Activated T-cell treated with anti-CD3 and anti-CD28 coated beads, Interleukin-2, amount 50 U/mL, for 4 hours (primary cell): Measurements from ENCODE around the gene ZCCHC10. TPM values are rescaled to one million over a fixed set of nuclear protein-coding genes. Genes with fewer than 3 reads are reported as not detected.
"Not testable (repeated sequence)": the region's sequence is repeated elsewhere in the genome, so short reads cannot be mapped to it uniquely, and the experiment has no call there.

ENCODE experiments used
- ATAC-seq, 2 donors: fragments of 200-7000 bp; cut with Tn5 transposase; one replicate each; pipeline ENCODE4 v1.10.0; 2021
- DNase-seq: peaks from one replicate; pipeline ENCODE4 v3.0.0-alpha.2; 2020
- H3K27me3 Mint-ChIP-seq: one replicate; pipeline ENCODE4 v1.8.0; 2021; ENCODE audit warnings: low read depth, mixed read lengths
- H3K36me3 Mint-ChIP-seq: one replicate; pipeline ENCODE4 v1.8.0; 2022; ENCODE audit warnings: mixed read lengths; ENCODE audit not compliant: insufficient read depth
- H3K4me1 Mint-ChIP-seq: one replicate; pipeline ENCODE4 v1.8.0; 2021; ENCODE audit warnings: low read depth, mixed read lengths
- H3K4me3 Mint-ChIP-seq: one replicate; pipeline ENCODE4 v1.8.0; 2021; ENCODE audit warnings: mild to moderate bottlenecking, moderate library complexity, mixed read lengths
- H3K9me3 Mint-ChIP-seq: one replicate; pipeline ENCODE4 v1.8.0; 2021; ENCODE audit warnings: mixed read lengths
- total RNA-seq, 3 donors: library from RNA; stranded (reverse); gene quantifications; one replicate each; pipeline ENCODE4 v1.2.1, GENCODE V29; 2021

The ZCCHC10 gene
- total RNA-seq, 3 donors from 2014 or later: 29.2 to 33.9 (median 31.7) TPM

DNA sequence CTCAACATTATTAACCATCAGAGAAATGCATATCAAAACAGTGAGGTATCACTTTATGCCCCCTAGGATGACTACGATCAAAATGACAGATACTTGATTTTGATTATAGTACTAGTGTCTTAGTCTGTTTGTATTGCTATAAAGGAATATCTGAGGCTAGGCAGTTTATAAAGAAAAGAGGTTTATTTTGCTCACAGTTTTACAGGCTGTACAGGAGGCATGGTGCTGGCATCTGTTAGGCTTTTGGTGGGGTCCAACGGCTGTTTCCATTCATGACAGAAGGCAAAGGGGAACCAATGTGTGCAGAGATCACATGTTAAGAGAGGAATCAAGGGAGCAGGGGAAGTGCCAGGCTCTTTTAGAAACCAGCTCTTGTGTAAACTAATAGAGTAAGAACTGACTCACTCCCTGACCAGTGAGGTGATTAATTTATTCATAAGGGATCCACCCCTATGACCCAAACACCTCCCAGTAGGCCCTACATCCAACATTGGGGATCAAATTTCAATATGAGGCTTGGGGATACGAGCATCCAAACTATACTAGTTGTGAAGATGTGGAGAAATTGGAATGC is 46.9 kb downstream of the ZCCHC10 start:
- peaks cover 5% of the 10 kb centered on the region for H3K9me3 Mint-ChIP-seq
- H3K27me3 Mint-ChIP-seq: no peaks in the 10 kb centered on the region

DNA sequence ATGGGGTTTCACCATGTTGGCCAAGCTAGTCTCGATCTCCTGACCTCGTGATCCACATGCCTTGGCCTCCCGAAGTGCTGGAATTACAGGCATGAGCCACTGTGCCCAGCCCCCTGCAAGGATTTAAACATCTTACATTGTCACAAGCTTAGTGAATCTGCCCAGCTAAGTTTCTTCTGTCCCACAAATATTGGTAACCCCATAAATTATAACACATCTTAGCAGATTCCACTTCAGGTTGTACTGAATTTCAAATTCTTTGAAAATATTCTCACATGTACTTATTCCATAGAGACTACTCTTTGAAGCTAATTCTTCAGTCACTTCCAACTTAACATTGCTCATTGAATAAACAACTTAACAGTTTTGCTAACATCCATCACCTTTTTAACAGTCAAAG is 49.5 kb downstream of the ZCCHC10 start:
- Mint-ChIP-seq H3K4me1 (no peaks in the 10 kb centered on the region), H3K9me3 (peaks cover 5% of the 10 kb centered on the region), H3K36me3 (no peaks in the 10 kb centered on the region), H3K4me3 (no peak overlapping the region), H3K27me3 (no peaks in the 10 kb centered on the region)
- DNase-seq: no peak
- ATAC-seq: no peak

More for the DNA sequence above, 46.9 kb downstream of the ZCCHC10 start:
- Mint-ChIP-seq H3K36me3 (no peaks in the 10 kb centered on the region), H3K4me3 (no peak overlapping the region), H3K4me1 (no peaks in the 10 kb centered on the region)
- no peak for ATAC-seq
- DNase-seq: no peak

DNA sequence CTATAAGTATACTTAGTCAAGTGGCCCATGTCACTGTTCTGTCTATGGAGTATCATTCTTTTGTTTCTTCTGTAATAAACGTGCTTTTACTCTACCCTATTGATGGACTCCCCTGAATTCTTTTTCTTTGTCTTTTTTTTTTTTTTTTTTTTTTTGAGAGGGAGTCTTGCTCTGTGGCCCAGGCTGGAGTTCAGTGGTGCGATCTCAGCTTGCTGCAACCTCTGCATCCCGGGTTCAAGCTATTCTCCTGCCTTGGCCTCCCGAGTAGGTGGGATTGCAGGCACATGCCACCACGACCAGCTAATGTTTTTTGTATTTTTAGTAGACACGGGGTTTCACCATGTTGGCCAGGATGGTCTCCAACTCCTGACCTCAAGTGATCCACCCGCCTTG is 53.9 kb downstream of the ZCCHC10 start:
- not testable (repeated sequence) for H3K4me1 Mint-ChIP-seq, DNase-seq, H3K36me3 Mint-ChIP-seq, H3K9me3 Mint-ChIP-seq, H3K4me3 Mint-ChIP-seq, ATAC-seq, H3K27me3 Mint-ChIP-seq

DNA sequence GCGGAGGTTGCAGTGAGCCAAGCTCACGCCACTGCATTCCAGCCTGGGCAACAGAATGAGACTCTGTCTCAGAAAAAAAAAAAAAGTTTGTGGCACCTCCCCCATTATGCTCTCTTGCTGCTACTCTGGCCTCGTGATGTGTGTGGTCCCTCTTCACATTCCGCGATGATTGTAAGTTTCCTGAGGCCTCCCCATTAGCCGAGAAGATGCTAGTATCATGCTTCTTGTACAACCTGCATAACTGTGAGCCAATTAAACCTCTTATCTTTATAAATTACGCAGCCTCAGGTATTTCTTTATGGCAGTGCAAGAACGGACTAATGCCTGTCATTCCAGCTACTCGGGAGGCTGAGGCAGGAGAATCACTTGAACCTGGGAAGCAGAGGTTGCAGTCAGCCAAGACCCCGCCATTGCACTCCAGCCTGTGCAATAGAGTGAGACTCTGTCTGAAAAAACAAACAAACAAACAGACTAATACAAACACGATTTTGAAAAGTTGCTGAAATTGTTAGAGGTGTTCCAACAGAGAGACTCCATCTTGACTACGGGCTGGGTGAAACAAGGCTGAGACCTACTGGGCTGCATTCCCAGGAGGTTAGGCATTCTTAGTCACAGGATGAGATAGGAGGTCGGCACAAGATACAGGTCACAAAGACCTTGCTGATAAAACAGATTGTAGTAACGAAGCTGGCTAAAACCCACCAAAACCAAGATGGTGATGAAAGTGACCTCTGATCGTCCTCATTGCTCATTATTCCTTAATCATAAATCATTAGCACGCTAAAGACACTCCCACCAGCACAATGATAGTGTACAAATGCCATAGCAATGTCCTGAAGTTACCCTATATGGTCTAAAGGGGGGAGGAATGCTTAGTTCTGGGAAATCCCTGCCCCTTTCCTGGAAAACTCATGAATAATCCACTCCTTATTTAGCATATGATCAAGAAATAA is 54.6 kb downstream of the ZCCHC10 start:
- ATAC-seq (no peak), DNase-seq (no peak)
- H3K36me3 Mint-ChIP-seq: no peaks in the 10 kb centered on the region
- H3K27me3 Mint-ChIP-seq: no peaks in the 10 kb centered on the region
- no peaks in the 10 kb centered on the region for H3K4me1 Mint-ChIP-seq
- H3K4me3 Mint-ChIP-seq: no peak overlapping the region
- peaks cover 2% of the 10 kb centered on the region for H3K9me3 Mint-ChIP-seq

DNA sequence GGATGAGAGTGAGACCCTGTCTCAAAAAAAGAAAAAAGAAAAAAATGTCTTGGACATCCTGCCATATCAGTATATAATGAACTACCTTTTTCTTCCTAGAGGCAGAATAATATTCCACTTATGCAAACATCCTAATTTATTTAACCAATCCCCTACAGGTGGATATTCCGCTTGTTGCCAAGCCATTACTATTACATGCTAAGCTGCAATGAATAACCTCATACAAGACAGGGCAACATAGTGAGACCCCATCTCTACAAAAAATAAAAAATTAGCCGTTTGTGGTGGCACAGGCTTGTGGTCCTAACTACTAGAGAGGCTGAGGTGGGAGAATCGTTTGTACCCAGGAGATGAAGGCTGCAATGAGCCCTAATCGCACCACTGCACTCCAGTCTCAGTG is 61.2 kb downstream of the ZCCHC10 start:
- Mint-ChIP-seq H3K4me3 (no peak overlapping the region), H3K9me3 (no peaks in the 10 kb centered on the region), H3K36me3 (peaks cover 4% of the 10 kb centered on the region), H3K27me3 (no peaks in the 10 kb centered on the region), H3K4me1 (peaks cover 23% of the 10 kb centered on the region)
- ATAC-seq (no peak), DNase-seq (no peak)

DNA sequence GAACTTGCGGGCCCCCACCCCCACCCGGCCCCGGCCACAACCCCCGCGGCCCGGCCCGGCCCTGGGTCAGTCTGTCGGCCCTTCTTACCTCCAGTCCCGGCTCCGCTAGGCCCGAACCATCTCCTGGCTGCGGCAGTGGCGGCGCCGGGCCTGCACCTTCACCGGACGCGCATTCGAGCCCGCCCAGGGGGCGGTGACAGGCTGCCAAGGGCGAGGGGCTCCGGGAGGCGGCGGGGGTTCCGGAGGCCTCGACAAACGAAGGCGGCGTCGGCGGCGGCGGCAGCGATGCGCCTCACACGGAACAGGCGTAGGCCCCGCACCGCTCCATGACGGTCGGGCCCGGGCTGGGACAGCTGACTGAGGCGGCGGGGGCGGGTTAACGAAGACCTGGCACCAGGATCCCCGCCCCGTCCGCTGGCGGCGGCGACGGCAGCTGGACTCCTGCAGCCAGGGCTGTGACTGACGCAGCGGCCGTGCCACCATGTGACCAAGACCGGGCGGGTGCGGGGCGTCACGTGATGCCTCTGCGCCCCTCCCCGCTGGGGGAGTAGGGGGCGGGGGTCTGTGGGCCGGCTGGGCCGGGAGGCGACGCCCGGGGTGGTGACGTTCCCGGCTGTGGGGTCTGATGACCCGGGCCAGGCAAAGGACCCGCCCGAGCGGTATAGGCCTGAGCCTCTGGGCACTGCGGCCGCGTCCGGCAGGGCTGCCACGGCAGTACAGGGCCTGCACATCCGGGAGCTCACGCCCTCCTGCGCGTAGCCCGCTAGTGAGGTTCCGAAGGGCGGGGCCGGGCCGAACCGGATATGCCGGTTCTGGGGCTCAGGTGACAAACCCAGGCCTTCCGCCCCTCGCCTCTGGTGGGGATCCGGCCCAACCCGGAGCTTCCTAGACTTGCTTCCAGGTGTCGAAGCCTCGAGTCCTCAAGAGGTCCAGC is 62.9 kb downstream of the ZCCHC10 start, which contains the start of gene AFF4:
Gene AFF4 (minus strand): TSS at position 464 of the 934 bp plus-strand sequence. CDS start 26,445 bp downstream, outside the sequence.
- H3K4me1 Mint-ChIP-seq: peaks cover 36% of the 10 kb centered on the region
- peak; percentile 86 to 87 for ATAC-seq
- peak within 1 kb of the TSS; percentile 93 for H3K4me3 Mint-ChIP-seq
- peak; percentile 77 for DNase-seq
- peaks cover 6% of the 10 kb centered on the region for H3K36me3 Mint-ChIP-seq
- no peaks in the 10 kb centered on the region for H3K27me3 Mint-ChIP-seq
- H3K9me3 Mint-ChIP-seq: no peaks in the 10 kb centered on the region

DNA sequence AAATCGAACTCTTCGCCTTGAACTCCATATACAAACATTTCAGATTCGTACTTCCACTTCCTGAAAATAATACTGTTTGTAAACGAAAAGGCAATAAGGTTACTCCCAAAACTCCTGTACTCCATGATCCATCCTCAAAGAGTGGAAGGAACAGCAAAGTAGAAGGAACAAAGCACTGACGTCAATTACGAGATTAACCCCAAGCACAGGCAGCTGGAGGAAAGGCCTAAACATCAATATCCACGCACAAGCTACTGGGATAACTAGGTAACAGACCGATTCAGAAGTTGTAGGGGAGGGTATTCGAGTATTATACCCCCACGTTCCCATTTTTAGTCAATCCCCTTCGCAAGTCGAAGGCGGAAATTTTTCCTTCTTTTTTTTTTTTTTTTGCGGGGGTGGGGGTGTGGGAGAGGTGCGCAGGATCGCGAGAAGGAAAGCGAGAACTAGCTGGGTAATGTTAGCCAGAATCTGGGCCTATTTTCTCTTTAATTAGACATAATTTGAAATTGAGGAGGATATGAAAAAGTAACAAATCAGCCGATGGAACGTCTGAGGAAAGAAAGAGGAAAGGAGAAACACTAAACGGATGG is 63.8 kb downstream of the ZCCHC10 start:
- no peaks in the 10 kb centered on the region for H3K9me3 Mint-ChIP-seq
- DNase-seq (no peak), ATAC-seq (no peak)
- peak overlapping the region; percentile 93 for H3K4me3 Mint-ChIP-seq
- H3K27me3 Mint-ChIP-seq: no peaks in the 10 kb centered on the region
- H3K36me3 Mint-ChIP-seq: peaks cover 6% of the 10 kb centered on the region
- H3K4me1 Mint-ChIP-seq: peaks cover 38% of the 10 kb centered on the region

DNA sequence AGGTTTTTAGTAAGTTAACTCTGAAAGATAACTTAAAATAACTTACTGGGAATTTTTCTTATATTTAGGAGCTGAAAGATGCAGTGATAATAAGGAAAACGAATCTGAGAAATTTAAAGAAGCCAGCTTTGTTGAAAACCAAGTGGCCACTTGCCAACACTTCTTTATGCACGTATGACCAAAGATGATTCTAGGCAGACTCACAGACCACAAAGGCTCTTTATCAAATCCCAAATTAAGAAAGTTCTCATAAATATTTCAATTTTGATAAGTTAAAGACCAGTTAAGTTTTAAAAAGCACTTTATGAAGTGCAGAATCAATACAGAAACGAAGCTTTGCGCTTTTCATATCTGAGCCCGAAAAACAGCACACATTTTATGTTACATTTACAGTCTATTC is 64.5 kb downstream of the ZCCHC10 start:
- no peak for ATAC-seq
- Mint-ChIP-seq H3K4me1 (peaks cover 38% of the 10 kb centered on the region), H3K9me3 (no peaks in the 10 kb centered on the region), H3K27me3 (no peaks in the 10 kb centered on the region), H3K36me3 (peaks cover 6% of the 10 kb centered on the region), H3K4me3 (peak overlapping the region; percentile 93)
- no peak for DNase-seq

DNA sequence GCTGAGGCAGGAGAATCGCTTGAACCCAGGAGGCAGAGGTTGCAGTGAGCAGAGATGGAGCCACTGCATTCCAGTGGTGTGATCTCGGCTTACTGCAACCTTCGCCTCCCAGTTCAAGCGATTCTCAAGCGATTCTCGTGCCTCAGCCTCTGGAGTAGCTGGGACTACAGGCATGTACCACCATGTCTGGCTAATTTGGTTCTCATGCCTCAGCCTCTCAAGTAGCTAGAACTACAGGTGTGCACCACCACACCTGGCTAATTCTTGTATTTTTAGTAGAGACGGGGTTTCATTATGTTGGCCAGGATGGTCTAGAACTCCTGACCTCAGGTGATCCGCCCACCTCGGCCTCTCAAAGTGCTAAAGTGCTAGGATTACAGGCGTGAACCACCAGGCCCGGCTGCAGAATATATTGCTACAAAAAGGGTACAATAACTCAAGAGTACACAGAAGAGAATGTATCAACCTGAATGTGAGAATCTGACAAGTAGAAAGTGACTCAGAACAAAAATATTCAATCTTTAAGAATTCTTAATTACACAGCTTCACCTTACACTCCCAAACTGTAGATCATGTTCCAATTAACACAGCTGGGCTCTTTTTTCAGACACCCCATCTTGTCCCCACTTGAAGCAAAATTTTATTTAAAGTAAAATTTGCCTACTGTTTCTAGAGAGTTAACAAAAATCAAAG is 65.1 kb downstream of the ZCCHC10 start:
- H3K9me3 Mint-ChIP-seq, H3K27me3 Mint-ChIP-seq, H3K36me3 Mint-ChIP-seq, DNase-seq, ATAC-seq: not testable (repeated sequence)
- H3K4me3 Mint-ChIP-seq: peak overlapping the region; percentile 93
- H3K4me1 Mint-ChIP-seq: peaks cover 39% of the 10 kb centered on the region

DNA sequence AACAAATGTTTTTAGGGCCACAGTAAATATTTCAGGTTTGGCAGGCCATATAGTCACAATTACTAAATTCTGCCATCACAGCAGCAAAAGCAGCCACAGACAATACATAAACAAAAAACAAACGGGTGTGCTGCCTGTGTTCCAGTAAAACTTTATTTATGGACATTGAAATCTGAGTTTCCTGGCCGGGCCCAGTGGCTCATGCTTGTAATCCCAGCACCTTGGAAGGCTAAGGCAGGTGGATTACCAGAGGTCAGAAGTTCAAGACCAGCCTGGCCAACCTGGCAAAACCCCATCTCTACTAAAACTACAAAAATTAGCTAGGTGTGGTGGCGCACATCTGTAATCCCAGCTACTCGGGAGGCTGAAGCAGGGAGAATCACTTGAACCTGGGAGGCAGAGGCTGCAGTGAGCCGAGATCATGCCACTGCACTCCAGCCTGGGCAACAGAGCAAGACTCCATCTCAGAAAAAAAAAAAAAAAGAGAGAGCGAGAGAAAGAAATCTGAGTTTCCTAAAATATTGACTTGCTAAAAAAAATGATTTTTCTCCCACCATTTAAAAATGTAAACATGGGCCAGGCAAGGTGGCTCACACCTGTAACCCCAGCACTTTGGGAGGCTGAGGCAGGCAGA is 70.1 kb downstream of the ZCCHC10 start:
- H3K4me3 Mint-ChIP-seq: not testable (repeated sequence)
- H3K4me1 Mint-ChIP-seq: peaks cover 53% of the 10 kb centered on the region

DNA sequence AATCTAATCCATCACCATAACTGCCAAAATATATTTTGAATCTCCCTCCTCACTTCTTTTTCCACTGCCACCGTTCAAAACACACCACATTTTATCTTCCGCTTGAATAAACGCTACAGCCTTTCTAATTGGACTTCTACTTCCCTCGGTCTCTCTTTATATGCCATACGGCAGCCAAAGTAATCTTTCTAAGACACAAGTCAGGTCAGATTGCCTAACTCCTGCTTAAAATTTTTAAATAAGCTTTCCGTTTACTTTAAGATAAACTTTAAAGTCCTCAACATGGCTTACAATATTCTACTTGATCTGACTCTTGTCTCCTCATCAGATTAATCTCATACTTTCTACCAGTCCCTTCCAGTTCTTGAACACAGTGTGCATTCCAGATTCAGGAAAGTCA is 72.6 kb downstream of the ZCCHC10 start:
- no peak overlapping the region for H3K4me3 Mint-ChIP-seq
- DNase-seq: no peak
- ATAC-seq: no peak
- H3K9me3 Mint-ChIP-seq: no peaks in the 10 kb centered on the region
- H3K27me3 Mint-ChIP-seq: no peaks in the 10 kb centered on the region
- H3K36me3 Mint-ChIP-seq: peaks cover 25% of the 10 kb centered on the region
- peaks cover 41% of the 10 kb centered on the region for H3K4me1 Mint-ChIP-seq

More for the DNA sequence above, 70.1 kb downstream of the ZCCHC10 start:
- not testable (repeated sequence) for H3K9me3 Mint-ChIP-seq, H3K27me3 Mint-ChIP-seq, DNase-seq, ATAC-seq
- peaks cover 23% of the 10 kb centered on the region for H3K36me3 Mint-ChIP-seq

DNA sequence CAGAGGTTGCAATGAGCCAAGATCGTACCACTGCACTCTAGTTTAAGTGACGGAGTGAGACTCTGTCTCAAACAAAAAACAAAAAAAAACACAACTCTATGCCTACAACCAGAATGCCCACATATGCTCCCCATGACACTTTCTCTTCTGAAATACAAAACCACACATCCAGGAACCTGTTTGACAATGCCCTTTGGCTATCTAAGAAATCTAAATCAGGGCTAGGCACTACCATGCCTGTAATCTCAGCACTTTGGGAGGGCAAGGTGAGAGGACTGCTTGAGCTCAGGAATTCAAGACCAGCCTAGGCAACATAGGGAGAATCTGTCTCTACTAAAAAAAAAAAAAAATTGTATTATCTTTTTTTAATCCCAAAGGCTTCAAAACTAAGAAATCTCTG is 73.5 kb downstream of the ZCCHC10 start:
- DNase-seq: no peak
- ATAC-seq: no peak
- H3K4me3 Mint-ChIP-seq: no peak overlapping the region
- H3K9me3 Mint-ChIP-seq: no peaks in the 10 kb centered on the region
- peaks cover 25% of the 10 kb centered on the region for H3K36me3 Mint-ChIP-seq
- no peaks in the 10 kb centered on the region for H3K27me3 Mint-ChIP-seq
- H3K4me1 Mint-ChIP-seq: peaks cover 43% of the 10 kb centered on the region

DNA sequence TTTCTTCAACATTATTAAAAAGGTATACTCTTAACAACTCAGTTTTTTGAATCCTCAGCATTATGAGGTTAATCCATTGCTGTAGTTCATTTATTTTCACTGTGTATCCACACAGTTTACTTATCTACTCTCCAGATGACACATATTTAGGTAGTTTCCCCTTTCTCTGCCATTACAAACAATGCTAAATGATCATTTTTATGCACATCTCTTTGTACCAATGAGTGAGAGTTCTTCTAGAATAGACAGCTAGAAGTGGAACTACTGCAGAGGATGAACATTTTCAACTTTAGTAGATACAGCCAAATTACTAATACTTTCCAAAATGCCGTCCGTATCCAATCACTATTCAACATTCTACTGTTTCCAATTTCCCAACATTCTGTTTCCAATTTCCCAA is 74.5 kb downstream of the ZCCHC10 start:
- Mint-ChIP-seq H3K4me1 (peaks cover 48% of the 10 kb centered on the region), H3K27me3 (no peaks in the 10 kb centered on the region)
- peak in 1 of 2 donors; percentile 32 for ATAC-seq

More for the DNA sequence above, 74.5 kb downstream of the ZCCHC10 start:
- Mint-ChIP-seq H3K4me3 (no peak overlapping the region), H3K36me3 (peaks cover 27% of the 10 kb centered on the region), H3K9me3 (no peaks in the 10 kb centered on the region)
- DNase-seq: no peak
